SK-N-SH (cell line): ENCODE measurements around the gene PTPRG. TPM values are rescaled to one million over a fixed set of nuclear protein-coding genes. Genes with fewer than 3 reads are reported as not detected.

Experiments used
- CTCF ChIA-PET: fragments of 300-600, 350-600 bp; formaldehyde crosslinking; extraction: SDS; loops from one replicate; lab custom pipeline; 2021; lab: Yijun Ruan, JAX
- POLR2A ChIA-PET: fragments of 350-600 bp; sonication (Branson Sonifier 250); formaldehyde crosslinking; extraction: SDS; loops from one replicate; lab custom pipeline; 2020; ENCODE audit warnings: antibody characterized with exemption, inconsistent platforms; lab: Yijun Ruan, JAX
- DNase-seq: peaks from one replicate; pipeline ENCODE4 v3.0.0; 2012
- H2AFZ ChIP-seq: fragments of 200-600 bp; sonication (generic); 2 replicates; pipeline ENCODE4 v1.8.1; 2016; ENCODE audit warnings: antibody characterized with exemption, mild to moderate bottlenecking, low read depth
- H3F3A ChIP-seq: fragments of 200-600 bp; sonication (generic); replicated peaks from 2 replicates; pipeline ENCODE3; 2016; ENCODE audit warnings: antibody characterized with exemption, mild to moderate bottlenecking; ENCODE audit not compliant: insufficient read depth
- H3K27ac ChIP-seq, 2 experiments: fragments of 200-500 bp in 1 of 2; fragments of 200-600 bp in 1 of 2; sonication (Bioruptor generic) in 1 of 2; sonication (generic), shearing (Covaris generic) in 1 of 2; 2 replicates each; pipeline versions ENCODE4 v1.5.1 to v1.6.1; 2014 to 2016; ENCODE audit warnings: low read depth in 2 of 2, inconsistent platforms in 1 of 2, low read length in 1 of 2, mild to moderate bottlenecking in 1 of 2, mixed read lengths in 1 of 2
- H3K27me3 ChIP-seq: fragments of 200-600 bp; sonication (generic), shearing (Covaris generic); 2 replicates; pipeline ENCODE4 v1.6.1; 2016; ENCODE audit warnings: mixed run types; ENCODE audit not compliant: insufficient read depth
- H3K36me3 ChIP-seq, 2 experiments: fragments of 200-500 bp in 1 of 2; fragments of 200-600 bp in 1 of 2; sonication (Bioruptor generic) in 1 of 2; sonication (generic) in 1 of 2; replicated peaks in 1 of 2; 2 replicates each; pipeline versions ENCODE3 to v1.5.1; 2014 to 2016; ENCODE audit warnings: low read length in 1 of 2, mild to moderate bottlenecking in 1 of 2; ENCODE audit not compliant: insufficient read depth in 2 of 2, control insufficient read depth in 1 of 2
- H3K4me1 ChIP-seq, 2 experiments: fragments of 200-500 bp in 1 of 2; fragments of 200-600 bp in 1 of 2; sonication (Bioruptor generic) in 1 of 2; sonication (generic), shearing (Covaris generic) in 1 of 2; 2 replicates each; pipeline versions ENCODE4 v1.5.1 to v1.6.1; 2014 to 2016; ENCODE audit warnings: low read depth in 1 of 2, low read length in 1 of 2, mixed run types in 1 of 2; ENCODE audit not compliant: insufficient read depth in 2 of 2, control insufficient read depth in 1 of 2
- H3K4me2 ChIP-seq: fragments of 200-600 bp; sonication (generic), shearing (Covaris generic); 2 replicates; pipeline ENCODE4 v1.6.1; 2017; ENCODE audit warnings: mixed run types
- H3K4me3 ChIP-seq, 2 experiments: fragments of 200-500 bp in 1 of 2; fragments of 200-600 bp in 1 of 2; sonication (Bioruptor generic) in 1 of 2; sonication (generic), shearing (Covaris generic) in 1 of 2; 2 replicates each; pipeline versions ENCODE4 v1.5.1 to v1.8.1; 2014 to 2016; ENCODE audit warnings: low read depth in 2 of 2, inconsistent platforms in 1 of 2, low read length in 1 of 2, mild to moderate bottlenecking in 1 of 2, mixed read lengths in 1 of 2, moderate library complexity in 1 of 2
- H3K79me2 ChIP-seq: fragments of 200-600 bp; sonication (generic); 2 replicates; pipeline ENCODE4 v1.8.1; 2017; ENCODE audit warnings: mild to moderate bottlenecking; ENCODE audit not compliant: insufficient read depth
- H3K9ac ChIP-seq: fragments of 200-600 bp; sonication (generic); 2 replicates; pipeline ENCODE4 v1.6.1; 2017; ENCODE audit warnings: mixed run types
- H3K9me2 ChIP-seq: fragments of 200-600 bp; sonication (generic); 2 replicates; pipeline ENCODE4 v1.6.1; 2017; ENCODE audit warnings: mixed run types
- H3K9me3 ChIP-seq: fragments of 200-600 bp; sonication (generic); 2 replicates; pipeline ENCODE4 v1.6.1; 2017; ENCODE audit warnings: mixed run types, mild to moderate bottlenecking, moderate library complexity
- H4K20me1 ChIP-seq: fragments of 200-600 bp; sonication (generic); 2 replicates; pipeline ENCODE4 v1.6.1; 2017; ENCODE audit warnings: mild to moderate bottlenecking, mixed run types; ENCODE audit not compliant: insufficient read depth
- ELF1 ChIP-seq: IDR thresholded peaks from 2 replicates; pipeline ENCODE4 v1.4.0; 2012
- EP300 ChIP-seq, 2 experiments: IDR thresholded peaks; 2 replicates each; pipeline versions ENCODE4 v1.4.0 to v1.6.1; 2012; ENCODE audit warnings: borderline replicate concordance in 1 of 2, low read depth in 1 of 2, low read length in 1 of 2
- EZH2phosphoT487 ChIP-seq: fragments of 200-600 bp; sonication (generic); IDR thresholded peaks from 2 replicates; pipeline ENCODE4 v1.6.1; 2017; ENCODE audit warnings: low read depth, mixed run types, mild to moderate bottlenecking, antibody characterized with exemption, moderate library complexity, borderline replicate concordance
- GABPA ChIP-seq: IDR thresholded peaks from 2 replicates; pipeline ENCODE4 v1.4.0; 2012; ENCODE audit warnings: low read depth, mild to moderate bottlenecking
- MEF2A ChIP-seq: IDR thresholded peaks from 2 replicates; pipeline ENCODE4 v1.4.0; 2012; ENCODE audit warnings: low read depth, borderline replicate concordance
- MXI1 ChIP-seq: IDR thresholded peaks from 2 replicates; pipeline ENCODE4 v1.6.1; 2012; ENCODE audit warnings: mild to moderate bottlenecking, low read depth, low read length, improper control_type of control experiment
- RAD21 ChIP-seq: IDR thresholded peaks from 2 replicates; pipeline ENCODE4 v1.6.1; 2012; ENCODE audit warnings: mild to moderate bottlenecking, low read length
- RCOR1 ChIP-seq: fragments of 150-350 bp; IDR thresholded peaks from 2 replicates; pipeline ENCODE4 v1.6.1; 2017; ENCODE audit warnings: antibody characterized with exemption, low read length
- RFX5 ChIP-seq: IDR thresholded peaks from 2 replicates; pipeline ENCODE4 v1.6.1; 2012; ENCODE audit warnings: mild to moderate bottlenecking, improper control_type of control experiment, low read length
- RXRA ChIP-seq: IDR thresholded peaks from 2 replicates; pipeline ENCODE4 v1.4.0; 2012; ENCODE audit warnings: low read depth, mild to moderate bottlenecking, borderline replicate concordance
- SIN3A ChIP-seq: IDR thresholded peaks from 2 replicates; pipeline ENCODE4 v1.6.1; 2012; ENCODE audit warnings: low read depth, mild to moderate bottlenecking, low read length, moderate library complexity, borderline replicate concordance
- TCF12 ChIP-seq: IDR thresholded peaks from 2 replicates; pipeline ENCODE4 v1.4.0; 2012
- TEAD4 ChIP-seq: IDR thresholded peaks from 2 replicates; pipeline ENCODE4 v1.4.0; 2012; ENCODE audit warnings: mild to moderate bottlenecking, borderline replicate concordance; ENCODE audit not compliant: insufficient read depth
- YY1 ChIP-seq: IDR thresholded peaks from 2 replicates; pipeline ENCODE4 v1.4.0; 2012; ENCODE audit warnings: low read depth, mild to moderate bottlenecking
- WGBS: methylation state at CpG from one replicate; pipeline ENCODE4 v1.1.6; 2017; ENCODE audit warnings: low lambda C conversion rate; 5-methylcytosine and 5-hydroxymethylcytosine counted together
- polyA plus RNA-seq, 3 experiments: library from polyadenylated mRNA; depleted of rRNA; stranded (reverse); fragments of >200 nt; gene quantifications; 2 replicates each; pipeline ENCODE4 v1.2.3, GENCODE V29; 2012
- TF ChIP-seq, protein P1 (sequence below): IDR thresholded peaks from 2 replicates; pipeline ENCODE4 v1.4.0; 2012; ENCODE audit warnings: low read depth, borderline replicate concordance
- TF ChIP-seq, protein P2 (sequence below): IDR thresholded peaks from 2 replicates; pipeline ENCODE4; 2012
- TF ChIP-seq, protein P3 (sequence below): IDR thresholded peaks from 2 replicates; pipeline ENCODE4 v1.4.0; 2012; ENCODE audit warnings: low read depth, borderline replicate concordance
- TF ChIP-seq, protein P4 (sequence below): fragments of 150-350 bp; IDR thresholded peaks from 2 replicates; pipeline ENCODE4 v1.6.1; 2016; ENCODE audit warnings: mild to moderate bottlenecking, low read depth, low read length
- TF ChIP-seq, protein P5 (sequence below): IDR thresholded peaks from 2 replicates; pipeline ENCODE4 v1.6.1; 2012; ENCODE audit warnings: mild to moderate bottlenecking, low read depth, low read length, moderate library complexity

PTPRG gene
- polyA plus RNA-seq, 1 of the 3 experiments (the other 2 are of a cell fraction), result 14.1 TPM

DNA sequence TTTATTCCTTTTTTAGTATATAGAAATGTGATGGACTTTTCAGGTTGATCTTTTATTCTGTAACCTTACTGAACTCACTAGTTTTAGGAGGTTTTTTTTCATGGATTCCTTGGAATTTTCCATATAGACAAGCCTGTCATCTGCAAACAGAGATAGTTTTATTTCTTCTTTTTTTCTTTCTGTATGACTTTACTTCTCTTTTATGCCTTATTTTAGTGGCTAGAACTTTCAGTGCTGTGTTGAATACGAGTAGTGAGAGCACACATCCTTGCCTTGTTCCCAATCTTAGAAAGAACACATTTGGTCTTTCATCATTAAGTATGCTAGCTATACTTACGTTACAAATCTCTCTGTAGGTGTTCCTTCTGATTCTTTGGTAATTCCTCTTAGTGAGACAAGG lies 336.5 kb downstream of the PTPRG start:
- peaks cover 4% of the 10 kb centered on the region for H3F3A ChIP-seq
- TF ChIP-seq SIN3A, result no peak
- no peak for TF ChIP-seq RAD21
- TF ChIP-seq, protein P1, sequence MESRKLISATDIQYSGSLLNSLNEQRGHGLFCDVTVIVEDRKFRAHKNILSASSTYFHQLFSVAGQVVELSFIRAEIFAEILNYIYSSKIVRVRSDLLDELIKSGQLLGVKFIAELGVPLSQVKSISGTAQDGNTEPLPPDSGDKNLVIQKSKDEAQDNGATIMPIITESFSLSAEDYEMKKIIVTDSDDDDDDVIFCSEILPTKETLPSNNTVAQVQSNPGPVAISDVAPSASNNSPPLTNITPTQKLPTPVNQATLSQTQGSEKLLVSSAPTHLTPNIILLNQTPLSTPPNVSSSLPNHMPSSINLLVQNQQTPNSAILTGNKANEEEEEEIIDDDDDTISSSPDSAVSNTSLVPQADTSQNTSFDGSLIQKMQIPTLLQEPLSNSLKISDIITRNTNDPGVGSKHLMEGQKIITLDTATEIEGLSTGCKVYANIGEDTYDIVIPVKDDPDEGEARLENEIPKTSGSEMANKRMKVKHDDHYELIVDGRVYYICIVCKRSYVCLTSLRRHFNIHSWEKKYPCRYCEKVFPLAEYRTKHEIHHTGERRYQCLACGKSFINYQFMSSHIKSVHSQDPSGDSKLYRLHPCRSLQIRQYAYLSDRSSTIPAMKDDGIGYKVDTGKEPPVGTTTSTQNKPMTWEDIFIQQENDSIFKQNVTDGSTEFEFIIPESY, result no peak
- peaks cover 4 to 11% of the 10 kb centered on the region in 2 experiments; a peak in 2 of 4 replicates for H3K4me1 ChIP-seq
- H4K20me1 ChIP-seq, result peaks cover 5% of the 10 kb centered on the region
- no peak overlapping the region for H3K9ac ChIP-seq
- H3K4me2 ChIP-seq, result no peak overlapping the region
- WGBS, result 75% methylated on average over 2 of the region's 2 CpGs
- H3K79me2 ChIP-seq, result peaks cover 5% of the 10 kb centered on the region; the same call in 1 of the 2 replicates
- POLR2A ChIA-PET, result no interaction called here
- CTCF ChIA-PET, result no interaction called here
- H3K27me3 ChIP-seq, result no peaks in the 10 kb centered on the region
- DNase-seq, result no peak
- H3K36me3 ChIP-seq, result no peaks in the 10 kb centered on the region
- H2AFZ ChIP-seq, result no peak overlapping the region
- H3K9me3 ChIP-seq, result no peaks in the 10 kb centered on the region
- no peak overlapping the region for H3K27ac ChIP-seq
- no peak overlapping the region for H3K4me3 ChIP-seq
- H3K9me2 ChIP-seq, result no peaks in the 10 kb centered on the region

DNA sequence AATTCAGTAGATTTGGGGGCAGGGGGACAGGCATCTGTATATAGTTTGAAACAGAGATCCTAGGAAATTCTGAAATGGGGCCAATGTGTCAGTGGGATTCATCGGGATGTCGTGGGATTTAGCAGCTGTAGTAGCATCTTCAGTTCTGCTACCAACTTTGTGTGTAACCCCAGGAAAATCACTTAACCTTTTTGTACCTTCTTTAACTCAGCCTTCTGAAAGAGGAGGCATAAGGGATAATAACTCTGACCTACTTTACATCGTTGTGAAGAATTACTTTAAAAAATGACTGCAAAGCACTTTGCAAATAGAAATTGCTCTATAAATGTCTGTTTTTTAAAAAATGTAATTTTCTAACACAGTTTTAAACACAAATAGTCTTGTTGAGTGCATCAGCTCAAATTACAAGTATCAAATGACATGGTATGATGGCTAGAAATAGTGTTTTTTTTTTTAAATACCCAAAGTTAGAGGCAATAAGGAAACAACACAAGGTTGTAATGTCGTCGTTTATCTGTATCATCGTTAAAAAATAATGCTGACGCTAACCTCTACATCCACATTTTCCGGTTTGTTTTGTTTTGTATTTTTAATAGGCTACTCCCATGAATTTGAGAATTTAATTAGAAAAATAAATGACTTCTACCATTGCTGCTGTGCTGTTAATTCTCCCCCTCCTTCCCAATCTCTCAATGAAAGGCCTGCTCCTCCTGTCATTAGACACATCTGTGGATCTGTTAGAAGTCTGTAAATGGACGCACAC lies 338.5 kb downstream of the PTPRG start:
- WGBS, result 90% methylated on average over 9 of the region's 9 CpGs
- TF ChIP-seq, protein P2, sequence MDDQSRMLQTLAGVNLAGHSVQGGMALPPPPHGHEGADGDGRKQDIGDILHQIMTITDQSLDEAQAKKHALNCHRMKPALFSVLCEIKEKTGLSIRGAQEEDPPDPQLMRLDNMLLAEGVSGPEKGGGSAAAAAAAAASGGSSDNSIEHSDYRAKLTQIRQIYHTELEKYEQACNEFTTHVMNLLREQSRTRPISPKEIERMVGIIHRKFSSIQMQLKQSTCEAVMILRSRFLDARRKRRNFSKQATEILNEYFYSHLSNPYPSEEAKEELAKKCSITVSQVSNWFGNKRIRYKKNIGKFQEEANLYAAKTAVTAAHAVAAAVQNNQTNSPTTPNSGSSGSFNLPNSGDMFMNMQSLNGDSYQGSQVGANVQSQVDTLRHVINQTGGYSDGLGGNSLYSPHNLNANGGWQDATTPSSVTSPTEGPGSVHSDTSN, result no peak
- TF ChIP-seq TCF12, result no peak
- TF ChIP-seq RXRA, result no peak
- TF ChIP-seq, protein P3, sequence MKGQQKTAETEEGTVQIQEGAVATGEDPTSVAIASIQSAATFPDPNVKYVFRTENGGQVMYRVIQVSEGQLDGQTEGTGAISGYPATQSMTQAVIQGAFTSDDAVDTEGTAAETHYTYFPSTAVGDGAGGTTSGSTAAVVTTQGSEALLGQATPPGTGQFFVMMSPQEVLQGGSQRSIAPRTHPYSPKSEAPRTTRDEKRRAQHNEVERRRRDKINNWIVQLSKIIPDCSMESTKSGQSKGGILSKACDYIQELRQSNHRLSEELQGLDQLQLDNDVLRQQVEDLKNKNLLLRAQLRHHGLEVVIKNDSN, result no peak
- no peak for TF ChIP-seq TEAD4
- TF ChIP-seq EZH2phosphoT487, result no peak
- TF ChIP-seq, protein P4, sequence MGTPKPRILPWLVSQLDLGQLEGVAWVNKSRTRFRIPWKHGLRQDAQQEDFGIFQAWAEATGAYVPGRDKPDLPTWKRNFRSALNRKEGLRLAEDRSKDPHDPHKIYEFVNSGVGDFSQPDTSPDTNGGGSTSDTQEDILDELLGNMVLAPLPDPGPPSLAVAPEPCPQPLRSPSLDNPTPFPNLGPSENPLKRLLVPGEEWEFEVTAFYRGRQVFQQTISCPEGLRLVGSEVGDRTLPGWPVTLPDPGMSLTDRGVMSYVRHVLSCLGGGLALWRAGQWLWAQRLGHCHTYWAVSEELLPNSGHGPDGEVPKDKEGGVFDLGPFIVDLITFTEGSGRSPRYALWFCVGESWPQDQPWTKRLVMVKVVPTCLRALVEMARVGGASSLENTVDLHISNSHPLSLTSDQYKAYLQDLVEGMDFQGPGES, result no peak
- TF ChIP-seq EP300 (IDR thresholded peaks at IDR 0.05; ENCODE audit: borderline replicate concordance in 1 of 2, low read depth in 1 of 2, low read length in 1 of 2), result no peak
- TF ChIP-seq, protein P5, sequence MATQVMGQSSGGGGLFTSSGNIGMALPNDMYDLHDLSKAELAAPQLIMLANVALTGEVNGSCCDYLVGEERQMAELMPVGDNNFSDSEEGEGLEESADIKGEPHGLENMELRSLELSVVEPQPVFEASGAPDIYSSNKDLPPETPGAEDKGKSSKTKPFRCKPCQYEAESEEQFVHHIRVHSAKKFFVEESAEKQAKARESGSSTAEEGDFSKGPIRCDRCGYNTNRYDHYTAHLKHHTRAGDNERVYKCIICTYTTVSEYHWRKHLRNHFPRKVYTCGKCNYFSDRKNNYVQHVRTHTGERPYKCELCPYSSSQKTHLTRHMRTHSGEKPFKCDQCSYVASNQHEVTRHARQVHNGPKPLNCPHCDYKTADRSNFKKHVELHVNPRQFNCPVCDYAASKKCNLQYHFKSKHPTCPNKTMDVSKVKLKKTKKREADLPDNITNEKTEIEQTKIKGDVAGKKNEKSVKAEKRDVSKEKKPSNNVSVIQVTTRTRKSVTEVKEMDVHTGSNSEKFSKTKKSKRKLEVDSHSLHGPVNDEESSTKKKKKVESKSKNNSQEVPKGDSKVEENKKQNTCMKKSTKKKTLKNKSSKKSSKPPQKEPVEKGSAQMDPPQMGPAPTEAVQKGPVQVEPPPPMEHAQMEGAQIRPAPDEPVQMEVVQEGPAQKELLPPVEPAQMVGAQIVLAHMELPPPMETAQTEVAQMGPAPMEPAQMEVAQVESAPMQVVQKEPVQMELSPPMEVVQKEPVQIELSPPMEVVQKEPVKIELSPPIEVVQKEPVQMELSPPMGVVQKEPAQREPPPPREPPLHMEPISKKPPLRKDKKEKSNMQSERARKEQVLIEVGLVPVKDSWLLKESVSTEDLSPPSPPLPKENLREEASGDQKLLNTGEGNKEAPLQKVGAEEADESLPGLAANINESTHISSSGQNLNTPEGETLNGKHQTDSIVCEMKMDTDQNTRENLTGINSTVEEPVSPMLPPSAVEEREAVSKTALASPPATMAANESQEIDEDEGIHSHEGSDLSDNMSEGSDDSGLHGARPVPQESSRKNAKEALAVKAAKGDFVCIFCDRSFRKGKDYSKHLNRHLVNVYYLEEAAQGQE, result no peak
- no peak for TF ChIP-seq RFX5
- TF ChIP-seq YY1, result no peak
- no peak for TF ChIP-seq RCOR1
- TF ChIP-seq MXI1, result no peak
- no peak for TF ChIP-seq MEF2A
- TF ChIP-seq ELF1, result no peak
- no peak for TF ChIP-seq GABPA

More for the DNA sequence above, 338.5 kb downstream of the PTPRG start:
- no peak overlapping the region for H3K4me3 ChIP-seq
- no peak overlapping the region for H3K27ac ChIP-seq
- no peak overlapping the region for H3K9ac ChIP-seq
- no peaks in the 10 kb centered on the region for H3K9me2 ChIP-seq
- H3K79me2 ChIP-seq, result peaks cover 5% of the 10 kb centered on the region; the same call in 1 of the 2 replicates
- DNase-seq, result no peak
- H2AFZ ChIP-seq, result no peak overlapping the region
- H3K4me1 ChIP-seq, result peaks cover 8 to 11% of the 10 kb centered on the region in 2 experiments; a peak in 3 of 4 replicates
- ChIA-PET CTCF (interaction anchor here (2.0 kb wide), 1 partner anchor 42 kb away, joined by 6 read pairs; no protein-coding TSS in a partner anchor), POLR2A (no interaction called here)
- H3K27me3 ChIP-seq, result no peaks in the 10 kb centered on the region
- peaks cover 13% of the 10 kb centered on the region; the same call in 1 of the 2 replicates for H4K20me1 ChIP-seq
- no peaks in the 10 kb centered on the region for H3K36me3 ChIP-seq
- H3K9me3 ChIP-seq, result no peaks in the 10 kb centered on the region
- no peak overlapping the region for H3K4me2 ChIP-seq
- peaks cover 7% of the 10 kb centered on the region for H3F3A ChIP-seq
